Progenitor cell of endocrine pancreas (in vitro differentiated cells): ENCODE results near the gene SCIN. TPM values are rescaled to one million over a fixed set of nuclear protein-coding genes. Genes with fewer than 3 reads are reported as not detected.
"Not testable (repeated sequence)": the region's sequence is repeated elsewhere in the genome, so short reads cannot be mapped to it uniquely, and the experiment has no call there.

ENCODE experiments used
- DNase-seq: peaks from one replicate; pipeline ENCODE4 v3.0.0; 2021; ENCODE audit warnings: low spot score; ENCODE audit not compliant: unreplicated experiment
- H3K27ac Mint-ChIP-seq: 2 replicates; pipeline ENCODE4 v1.8.0; 2021; ENCODE audit warnings: mild to moderate bottlenecking, moderate library complexity, mixed read lengths
- H3K27me3 Mint-ChIP-seq: 2 replicates; pipeline ENCODE4 v1.8.0; 2021; ENCODE audit warnings: mixed read lengths
- H3K36me3 Mint-ChIP-seq: 2 replicates; pipeline ENCODE4 v1.8.0; 2022; ENCODE audit warnings: mixed read lengths; ENCODE audit not compliant: insufficient read depth
- H3K4me1 Mint-ChIP-seq: 2 replicates; pipeline ENCODE4 v1.8.0; 2021; ENCODE audit warnings: low read depth, mixed read lengths
- H3K4me3 Mint-ChIP-seq: 2 replicates; pipeline ENCODE4 v1.8.0; 2021; ENCODE audit warnings: low read depth, mild to moderate bottlenecking, moderate library complexity, mixed read lengths
- H3K9me3 Mint-ChIP-seq: 2 replicates; pipeline ENCODE4 v1.8.0; 2021; ENCODE audit warnings: low read depth, mixed read lengths
- total RNA-seq: library from RNA; stranded (reverse); gene quantifications from 2 replicates; pipeline ENCODE4 v1.2.1, GENCODE V29; 2021
- TF ChIP-seq, protein P1 (sequence below): fragments of 200-600 bp; sonication (generic); IDR thresholded peaks from one replicate; pipeline ENCODE4 v1.5.0; 2021; ENCODE audit warnings: antibody characterized with exemption, mild to moderate bottlenecking; ENCODE audit not compliant: unreplicated experiment

SCIN gene
- total RNA-seq, 1 donor from 2014 or later: 0.10 TPM

GRCh38 chr7:12642508-12642907 is 72.0 kb downstream of the SCIN start:
- TF ChIP-seq, protein P1, sequence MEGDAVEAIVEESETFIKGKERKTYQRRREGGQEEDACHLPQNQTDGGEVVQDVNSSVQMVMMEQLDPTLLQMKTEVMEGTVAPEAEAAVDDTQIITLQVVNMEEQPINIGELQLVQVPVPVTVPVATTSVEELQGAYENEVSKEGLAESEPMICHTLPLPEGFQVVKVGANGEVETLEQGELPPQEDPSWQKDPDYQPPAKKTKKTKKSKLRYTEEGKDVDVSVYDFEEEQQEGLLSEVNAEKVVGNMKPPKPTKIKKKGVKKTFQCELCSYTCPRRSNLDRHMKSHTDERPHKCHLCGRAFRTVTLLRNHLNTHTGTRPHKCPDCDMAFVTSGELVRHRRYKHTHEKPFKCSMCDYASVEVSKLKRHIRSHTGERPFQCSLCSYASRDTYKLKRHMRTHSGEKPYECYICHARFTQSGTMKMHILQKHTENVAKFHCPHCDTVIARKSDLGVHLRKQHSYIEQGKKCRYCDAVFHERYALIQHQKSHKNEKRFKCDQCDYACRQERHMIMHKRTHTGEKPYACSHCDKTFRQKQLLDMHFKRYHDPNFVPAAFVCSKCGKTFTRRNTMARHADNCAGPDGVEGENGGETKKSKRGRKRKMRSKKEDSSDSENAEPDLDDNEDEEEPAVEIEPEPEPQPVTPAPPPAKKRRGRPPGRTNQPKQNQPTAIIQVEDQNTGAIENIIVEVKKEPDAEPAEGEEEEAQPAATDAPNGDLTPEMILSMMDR: no peak
- H3K36me3 Mint-ChIP-seq: no peaks in the 10 kb centered on the region

GRCh38 chr7:12643001-12643643 is 72.6 kb downstream of the SCIN start:
- Mint-ChIP-seq H3K9me3 (no peaks in the 10 kb centered on the region), H3K36me3 (no peaks in the 10 kb centered on the region), H3K4me3 (no peak overlapping the region), H3K27me3 (no peaks in the 10 kb centered on the region), H3K27ac (no peak overlapping the region), H3K4me1 (peaks cover 3% of the 10 kb centered on the region)
- TF ChIP-seq, protein P1: no peak
- DNase-seq: no peak

More at GRCh38 chr7:12642508-12642907, 72.0 kb downstream of the SCIN start:
- Mint-ChIP-seq H3K9me3 (no peaks in the 10 kb centered on the region), H3K4me3 (no peak overlapping the region), H3K27me3 (no peaks in the 10 kb centered on the region), H3K27ac (no peak overlapping the region), H3K4me1 (peaks cover 3% of the 10 kb centered on the region)
- no peak for DNase-seq

DNA sequence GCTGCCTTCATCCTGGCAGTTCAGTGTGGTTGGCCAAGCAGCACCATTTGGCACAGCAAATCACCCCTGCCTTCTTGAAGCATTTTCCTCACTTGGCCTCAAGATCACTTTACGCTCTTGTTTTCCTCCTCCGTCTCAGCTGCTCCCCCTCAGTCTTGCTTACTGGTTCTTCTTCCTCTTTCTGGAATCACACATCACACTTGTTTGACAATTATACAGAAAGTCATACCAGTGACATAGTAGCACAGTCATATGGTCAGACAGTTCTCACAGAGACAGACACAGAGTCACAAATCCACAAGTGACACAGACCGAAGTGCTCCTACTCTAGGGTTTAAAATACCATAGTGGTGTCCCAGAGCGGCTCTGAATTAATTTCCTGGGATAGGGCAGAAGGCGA is 73.1 kb downstream of the SCIN start:
- H3K27ac Mint-ChIP-seq: no peak overlapping the region
- H3K36me3 Mint-ChIP-seq: no peaks in the 10 kb centered on the region
- TF ChIP-seq, protein P1: no peak
- H3K4me1 Mint-ChIP-seq: peaks cover 3% of the 10 kb centered on the region
- no peak overlapping the region for H3K4me3 Mint-ChIP-seq
- no peaks in the 10 kb centered on the region for H3K9me3 Mint-ChIP-seq
- H3K27me3 Mint-ChIP-seq: no peaks in the 10 kb centered on the region
- no peak for DNase-seq

DNA sequence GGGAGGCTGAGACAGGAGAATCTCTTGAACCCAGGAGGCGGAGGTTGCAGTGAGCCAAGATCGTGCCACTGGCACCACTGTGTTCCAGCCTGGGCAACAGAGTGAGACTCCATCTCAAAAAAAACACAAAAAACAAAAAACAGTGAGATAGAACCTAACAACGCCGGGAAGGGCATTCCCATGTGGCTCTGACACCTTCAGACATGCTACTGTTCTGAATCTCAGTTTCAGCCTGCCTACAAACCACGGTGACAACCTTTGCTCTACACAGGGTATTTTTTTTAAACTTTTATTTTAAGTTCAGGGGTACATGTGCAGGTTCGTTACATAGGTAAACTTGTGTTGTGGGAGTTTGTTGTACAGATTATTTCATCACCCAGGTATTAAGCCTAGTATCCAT is 74.7 kb downstream of the SCIN start:
- not testable (repeated sequence) for H3K27ac Mint-ChIP-seq

DNA sequence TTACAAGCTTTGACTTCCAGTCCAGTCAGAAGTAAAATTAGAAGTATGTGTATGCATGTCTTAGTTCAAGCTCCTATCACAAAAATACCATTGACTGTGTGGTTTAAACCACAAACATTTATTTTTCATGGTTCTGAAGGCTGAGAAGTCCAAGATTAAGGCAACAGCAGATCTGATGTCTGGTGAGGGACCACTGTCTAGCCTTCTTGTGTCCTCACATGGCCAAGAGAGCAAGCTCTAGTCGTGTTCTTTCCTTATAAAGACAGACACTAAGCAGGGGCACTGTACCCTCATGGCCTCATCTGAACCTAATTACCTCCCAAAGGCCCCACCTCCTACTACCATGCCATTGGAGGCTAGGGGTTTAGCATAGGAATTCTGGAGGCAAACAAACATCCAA is 75.6 kb downstream of the SCIN start:
- no peak overlapping the region for H3K27ac Mint-ChIP-seq
- no peak for DNase-seq
- no peak overlapping the region for H3K4me3 Mint-ChIP-seq
- no peaks in the 10 kb centered on the region for H3K27me3 Mint-ChIP-seq
- H3K4me1 Mint-ChIP-seq: peaks cover 2% of the 10 kb centered on the region
- TF ChIP-seq, protein P1: no peak
- no peaks in the 10 kb centered on the region for H3K9me3 Mint-ChIP-seq
- no peaks in the 10 kb centered on the region for H3K36me3 Mint-ChIP-seq

More for the DNA sequence above, 74.7 kb downstream of the SCIN start:
- not testable (repeated sequence) for H3K36me3 Mint-ChIP-seq, H3K4me3 Mint-ChIP-seq, H3K9me3 Mint-ChIP-seq, H3K4me1 Mint-ChIP-seq, H3K27me3 Mint-ChIP-seq, DNase-seq
